Measurements from ENCODE around the gene GNAS. TPM values are rescaled to one million over a fixed set of nuclear protein-coding genes. Genes with fewer than 3 reads are reported as not detected.

GNAS gene
- total and polyA plus RNA-seq, 4 donors = 115 to 360 (median 277) TPM

DNA sequence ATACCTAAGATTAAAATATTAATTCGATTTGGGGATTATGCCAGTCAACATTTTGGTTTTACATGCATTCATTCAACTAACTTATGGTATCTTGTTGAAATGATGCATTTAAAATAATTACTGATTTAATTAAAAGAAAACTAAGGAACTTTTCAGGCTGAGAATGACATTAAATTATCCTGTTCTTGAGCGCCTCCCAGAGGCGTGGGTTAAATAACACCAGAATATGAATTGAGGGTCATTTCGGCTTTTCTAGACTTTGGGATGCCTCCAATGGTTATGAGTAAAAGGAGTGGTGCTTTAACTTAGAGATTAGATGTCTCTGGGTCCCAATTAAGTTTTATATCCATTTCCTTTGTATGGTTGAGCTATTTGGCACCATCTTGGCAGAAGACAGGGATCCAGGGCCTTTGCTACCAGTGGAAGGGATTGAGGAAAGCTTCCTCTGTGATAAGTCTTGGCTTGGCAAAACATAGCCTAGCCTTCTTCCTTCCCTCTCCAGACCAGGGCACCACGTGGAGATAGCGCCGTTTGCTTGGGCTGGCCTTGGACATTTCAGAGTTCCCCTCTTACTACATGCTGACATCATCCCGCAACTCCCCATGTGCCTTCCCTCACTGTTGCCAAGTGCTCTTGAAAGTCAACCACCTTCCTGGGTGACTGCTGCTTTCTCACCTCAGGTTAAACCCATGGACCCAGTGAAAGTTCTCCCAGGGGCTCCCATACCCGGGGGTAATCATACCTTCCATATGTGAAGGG lies 28.7 kb downstream of the GNAS start:
- no peak overlapping the region for H3K4me3 ChIP-seq (ENCODE audit: low read depth in 1 of 3, low read length in 3 of 3)
- WGBS = 85% methylated on average over 9 of the region's 9 CpGs
- no peaks in the 10 kb centered on the region for H3K27me3 ChIP-seq (ENCODE audit: control insufficient read depth in 4 of 4, insufficient read depth in 4 of 4, low read length in 3 of 4)
- H3K9ac ChIP-seq (ENCODE audit: low read depth in 1 of 2, low read length in 2 of 2) = no peak overlapping the region
- no peaks in the 10 kb centered on the region for H3K36me3 ChIP-seq (ENCODE audit: control insufficient read depth in 4 of 4, insufficient read depth in 3 of 4, low read depth in 1 of 4, low read length in 3 of 4)
- no peaks in the 10 kb centered on the region for H3K4me1 ChIP-seq (ENCODE audit: control insufficient read depth in 4 of 4, insufficient read depth in 4 of 4, low read length in 3 of 4)
- no peak for DNase-seq (ENCODE audit: low spot score)
- H3K9me3 ChIP-seq (ENCODE audit: control insufficient read depth in 4 of 4, low read length in 3 of 4) = no peaks in the 10 kb centered on the region
- H3K27ac ChIP-seq (ENCODE audit: low read depth in 1 of 2, low read length in 2 of 2) = no peak overlapping the region
- TF ChIP-seq RXRA (IDR thresholded peaks at IDR 0.05) (no peak), SP1 (IDR thresholded peaks at IDR 0.05) (no peak), RAD21 (IDR thresholded peaks at IDR 0.05) (no peak), HNF4G (IDR thresholded peaks at IDR 0.05) (no peak)

- Histone ChIP-seq H3K4me3 (ENCODE audit: low read depth in 1 of 3, low read length in 3 of 3) (no peak overlapping the region), H3K9me3 (ENCODE audit: control insufficient read depth in 4 of 4, low read length in 3 of 4) (no peaks in the 10 kb centered on the region), H3K4me1 (ENCODE audit: control insufficient read depth in 4 of 4, insufficient read depth in 4 of 4, low read length in 3 of 4) (peaks cover 0 to under 1% (median under 1%) of the 10 kb centered on the region in 4 donors), H3K27me3 (ENCODE audit: control insufficient read depth in 4 of 4, insufficient read depth in 4 of 4, low read length in 3 of 4) (no peaks in the 10 kb centered on the region), H3K36me3 (ENCODE audit: control insufficient read depth in 4 of 4, insufficient read depth in 3 of 4, low read depth in 1 of 4, low read length in 3 of 4) (no peaks in the 10 kb centered on the region), H3K9ac (ENCODE audit: low read depth in 1 of 2, low read length in 2 of 2) (no peak overlapping the region), H3K27ac (ENCODE audit: low read depth in 1 of 2, low read length in 2 of 2) (no peak overlapping the region)
- TF ChIP-seq, protein P1, sequence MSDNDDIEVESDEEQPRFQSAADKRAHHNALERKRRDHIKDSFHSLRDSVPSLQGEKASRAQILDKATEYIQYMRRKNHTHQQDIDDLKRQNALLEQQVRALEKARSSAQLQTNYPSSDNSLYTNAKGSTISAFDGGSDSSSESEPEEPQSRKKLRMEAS (IDR thresholded peaks at IDR 0.05) = no peak
- TF ChIP-seq RXRA (IDR thresholded peaks at IDR 0.05) = no peak
- no peak for TF ChIP-seq FOXA2 (IDR thresholded peaks at IDR 0.05)
- no peak for TF ChIP-seq NR2F2 (IDR thresholded peaks at IDR 0.05)
- TF ChIP-seq JUND (IDR thresholded peaks at IDR 0.05) = no peak
- TF ChIP-seq FOXA1 (IDR thresholded peaks at IDR 0.05) = no peak
- TF ChIP-seq, protein P2, sequence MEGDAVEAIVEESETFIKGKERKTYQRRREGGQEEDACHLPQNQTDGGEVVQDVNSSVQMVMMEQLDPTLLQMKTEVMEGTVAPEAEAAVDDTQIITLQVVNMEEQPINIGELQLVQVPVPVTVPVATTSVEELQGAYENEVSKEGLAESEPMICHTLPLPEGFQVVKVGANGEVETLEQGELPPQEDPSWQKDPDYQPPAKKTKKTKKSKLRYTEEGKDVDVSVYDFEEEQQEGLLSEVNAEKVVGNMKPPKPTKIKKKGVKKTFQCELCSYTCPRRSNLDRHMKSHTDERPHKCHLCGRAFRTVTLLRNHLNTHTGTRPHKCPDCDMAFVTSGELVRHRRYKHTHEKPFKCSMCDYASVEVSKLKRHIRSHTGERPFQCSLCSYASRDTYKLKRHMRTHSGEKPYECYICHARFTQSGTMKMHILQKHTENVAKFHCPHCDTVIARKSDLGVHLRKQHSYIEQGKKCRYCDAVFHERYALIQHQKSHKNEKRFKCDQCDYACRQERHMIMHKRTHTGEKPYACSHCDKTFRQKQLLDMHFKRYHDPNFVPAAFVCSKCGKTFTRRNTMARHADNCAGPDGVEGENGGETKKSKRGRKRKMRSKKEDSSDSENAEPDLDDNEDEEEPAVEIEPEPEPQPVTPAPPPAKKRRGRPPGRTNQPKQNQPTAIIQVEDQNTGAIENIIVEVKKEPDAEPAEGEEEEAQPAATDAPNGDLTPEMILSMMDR (IDR thresholded peaks at IDR 0.05; ENCODE audit: low read depth, low read length, missing input control) = no peak
- TF ChIP-seq, protein P3, sequence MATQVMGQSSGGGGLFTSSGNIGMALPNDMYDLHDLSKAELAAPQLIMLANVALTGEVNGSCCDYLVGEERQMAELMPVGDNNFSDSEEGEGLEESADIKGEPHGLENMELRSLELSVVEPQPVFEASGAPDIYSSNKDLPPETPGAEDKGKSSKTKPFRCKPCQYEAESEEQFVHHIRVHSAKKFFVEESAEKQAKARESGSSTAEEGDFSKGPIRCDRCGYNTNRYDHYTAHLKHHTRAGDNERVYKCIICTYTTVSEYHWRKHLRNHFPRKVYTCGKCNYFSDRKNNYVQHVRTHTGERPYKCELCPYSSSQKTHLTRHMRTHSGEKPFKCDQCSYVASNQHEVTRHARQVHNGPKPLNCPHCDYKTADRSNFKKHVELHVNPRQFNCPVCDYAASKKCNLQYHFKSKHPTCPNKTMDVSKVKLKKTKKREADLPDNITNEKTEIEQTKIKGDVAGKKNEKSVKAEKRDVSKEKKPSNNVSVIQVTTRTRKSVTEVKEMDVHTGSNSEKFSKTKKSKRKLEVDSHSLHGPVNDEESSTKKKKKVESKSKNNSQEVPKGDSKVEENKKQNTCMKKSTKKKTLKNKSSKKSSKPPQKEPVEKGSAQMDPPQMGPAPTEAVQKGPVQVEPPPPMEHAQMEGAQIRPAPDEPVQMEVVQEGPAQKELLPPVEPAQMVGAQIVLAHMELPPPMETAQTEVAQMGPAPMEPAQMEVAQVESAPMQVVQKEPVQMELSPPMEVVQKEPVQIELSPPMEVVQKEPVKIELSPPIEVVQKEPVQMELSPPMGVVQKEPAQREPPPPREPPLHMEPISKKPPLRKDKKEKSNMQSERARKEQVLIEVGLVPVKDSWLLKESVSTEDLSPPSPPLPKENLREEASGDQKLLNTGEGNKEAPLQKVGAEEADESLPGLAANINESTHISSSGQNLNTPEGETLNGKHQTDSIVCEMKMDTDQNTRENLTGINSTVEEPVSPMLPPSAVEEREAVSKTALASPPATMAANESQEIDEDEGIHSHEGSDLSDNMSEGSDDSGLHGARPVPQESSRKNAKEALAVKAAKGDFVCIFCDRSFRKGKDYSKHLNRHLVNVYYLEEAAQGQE (IDR thresholded peaks at IDR 0.05) = no peak
- TF ChIP-seq TAF1 (conservative IDR thresholded peaks at IDR 0.05) = no peak
- no peak for TF ChIP-seq HNF4G (IDR thresholded peaks at IDR 0.05)
- TF ChIP-seq EGR1 (IDR thresholded peaks at IDR 0.05; ENCODE audit: low read depth in 2 of 2) = no peak
- DNase-seq (ENCODE audit: low spot score) = no peak
- WGBS = 94% methylated on average over 5 of the region's 5 CpGs
Observed at GRCh38 chr20:58882704-58883089, 30.2 kb downstream of the GNAS start.

All from liver (tissue), 9 donors.